Prostate gland (tissue), 2 donors: Measurements from ENCODE around the gene AK9.

Source experiments
- CTCF ChIP-seq, 4 experiments: fragments of 200-600 bp in 2 of 4; fragments of 450-650 bp in 2 of 4; sonication (generic) in 2 of 4; IDR thresholded peaks; 1 replicate in 3 of 4; 2 replicates in 1 of 4; pipeline ENCODE4 v1.5.1; 2016 to 2019; ENCODE audit warnings: antibody characterized with exemption in 4 of 4, mild to moderate bottlenecking in 2 of 4, moderate library complexity in 2 of 4
- POLR2AphosphoS5 ChIP-seq: sonication (generic); formaldehyde crosslinking; IDR thresholded peaks from one replicate; pipeline ENCODE4 v1.6.1; 2017; ENCODE audit warnings: antibody characterized with exemption

GRCh38 chr6:109702791-109703190 is 11.8 kb upstream of the AK9 start:
- TF ChIP-seq POLR2AphosphoS5 (no peak), CTCF (IDR thresholded peaks at IDR 0.05) (no peak)
